ENCODE data around the gene PRMT5.

- TF ChIP-seq YY1 (IDR thresholded peaks at IDR 0.05; ENCODE audit: insufficient read depth, insufficient read length) (no peak), ZNF274 (IDR thresholded peaks at IDR 0.05; ENCODE audit: low read depth, low read length) (no peak), SUZ12 (IDR thresholded peaks at IDR 0.05; ENCODE audit: extremely low read depth, insufficient read depth, insufficient read length) (no peak)
Observed at GRCh38 chr14:22882064-22882463, 47.1 kb downstream of the PRMT5 start.

Measured in NT2/D1 (cell line).